Panc1 (cell line): Measurements from ENCODE around the gene DRD2. TPM values are rescaled to one million over a fixed set of nuclear protein-coding genes. Genes with fewer than 3 reads are reported as not detected.

Experiments
- ATAC-seq: fragments of 200-7000 bp; cut with Tn5 transposase; 2 replicates; pipeline ENCODE4 v1.9.1; 2020; ENCODE audit warnings: mild to moderate bottlenecking, moderate library complexity
- BruUV-seq: library from RNA; stranded (reverse); fragments of 400-500 nt; replicated peaks from 2 replicates; lab custom pipeline; 2021; lab: Mats Ljungman, UMichigan
- CTCF ChIA-PET: fragments of 300-600 bp; sonication (Branson Sonifier 250); formaldehyde crosslinking; loops from one replicate; lab custom pipeline; 2022; ENCODE audit warnings: antibody characterized with exemption; lab: Charles Lee
- POLR2A ChIA-PET: fragments of 300-600 bp; sonication (Branson Sonifier 250); formaldehyde crosslinking; loops from one replicate; lab custom pipeline; 2022; ENCODE audit warnings: antibody characterized with exemption; lab: Charles Lee
- DNase-seq: peaks from one replicate; pipeline ENCODE4 v3.0.0-alpha.2; 2010; ENCODE audit warnings: low read depth, low spot score
- H3K27ac ChIP-seq: 2 replicates; pipeline ENCODE4 v1.5.1; 2011; ENCODE audit warnings: mild to moderate bottlenecking, low read length, inconsistent platforms
- H3K27me3 ChIP-seq: fragments of 200-500 bp; sonication (Bioruptor generic); 2 replicates; pipeline ENCODE4 v1.6.0; 2014; ENCODE audit warnings: low read length, inconsistent platforms; ENCODE audit not compliant: control insufficient read depth, insufficient read depth
- H3K36me3 ChIP-seq: fragments of 200-500 bp; sonication (Bioruptor generic); 2 replicates; pipeline ENCODE4 v1.5.1; 2014; ENCODE audit warnings: inconsistent platforms, mild to moderate bottlenecking, low read length, moderate library complexity; ENCODE audit not compliant: control insufficient read depth, insufficient read depth
- H3K4me1 ChIP-seq: 2 replicates; pipeline ENCODE4 v1.5.1; 2011; ENCODE audit warnings: inconsistent platforms, mild to moderate bottlenecking, low read length, moderate library complexity; ENCODE audit not compliant: control insufficient read depth, insufficient read depth
- H3K4me3 ChIP-seq, 2 experiments: 2 replicates each; pipeline ENCODE4 v1.5.1; 2011 to 2012; ENCODE audit warnings: low read depth in 2 of 2, low read length in 2 of 2, mild to moderate bottlenecking in 2 of 2, inconsistent platforms in 1 of 2, moderate library complexity in 1 of 2
- H3K9me3 ChIP-seq: fragments of 200-500 bp; sonication (Bioruptor generic); 2 replicates; pipeline ENCODE4 v1.5.1; 2014; ENCODE audit warnings: low read depth, mild to moderate bottlenecking, inconsistent platforms, low read length, moderate library complexity; ENCODE audit not compliant: control insufficient read depth, insufficient read depth
- POLR2AphosphoS5 ChIP-seq: IDR thresholded peaks from 2 replicates; pipeline ENCODE4 v1.6.1; 2012; ENCODE audit warnings: mild to moderate bottlenecking, low read depth, low read length, moderate library complexity
- SIN3A ChIP-seq: IDR thresholded peaks from 2 replicates; pipeline ENCODE4 v1.6.1; 2012; ENCODE audit warnings: low read depth, mild to moderate bottlenecking, low read length, moderate library complexity, borderline replicate concordance; ENCODE audit not compliant: insufficient read depth
- TCF7L2 ChIP-seq: IDR thresholded peaks from 2 replicates; pipeline ENCODE4 v1.6.1; 2011; ENCODE audit warnings: mild to moderate bottlenecking, low read depth, low read length, inconsistent platforms
- in situ Hi-C: cut with HindIII; loops from 2 replicates; pipeline ENCODE4 v1.10.0; 2016; ENCODE audit warnings: low sequenced_read_pairs, low pct_unique_long_range_greater_than_20kb
- intact Hi-C: fragments of 100-400 bp; cut with micrococcal nuclease; formaldehyde crosslinking; loops from one replicate; pipeline ENCODE4 v1.10.0; 2022; ENCODE audit not compliant: unreplicated experiment
- total RNA-seq: library from RNA; stranded (reverse); gene quantifications from one replicate; pipeline ENCODE4 v1.2.1, GENCODE V29; 2021; ENCODE audit not compliant: unreplicated experiment
- TF ChIP-seq, protein P1 (sequence below), 2 experiments: IDR thresholded peaks; 2 replicates each; pipeline ENCODE4 v1.6.1; 2011 to 2012; ENCODE audit warnings: low read depth in 2 of 2, control low read depth in 1 of 2, low read length in 1 of 2, mild to moderate bottlenecking in 1 of 2, moderate library complexity in 1 of 2; ENCODE audit not compliant: insufficient read depth in 1 of 2
- TF ChIP-seq, protein P2 (sequence below): fragments of 450-650 bp; IDR thresholded peaks from 2 replicates; pipeline ENCODE4 v1.5.1; 2017; ENCODE audit warnings: mild to moderate bottlenecking

DRD2 gene
- total RNA-seq, 1 experiment from 2014 or later, result 5.3 TPM

DNA sequence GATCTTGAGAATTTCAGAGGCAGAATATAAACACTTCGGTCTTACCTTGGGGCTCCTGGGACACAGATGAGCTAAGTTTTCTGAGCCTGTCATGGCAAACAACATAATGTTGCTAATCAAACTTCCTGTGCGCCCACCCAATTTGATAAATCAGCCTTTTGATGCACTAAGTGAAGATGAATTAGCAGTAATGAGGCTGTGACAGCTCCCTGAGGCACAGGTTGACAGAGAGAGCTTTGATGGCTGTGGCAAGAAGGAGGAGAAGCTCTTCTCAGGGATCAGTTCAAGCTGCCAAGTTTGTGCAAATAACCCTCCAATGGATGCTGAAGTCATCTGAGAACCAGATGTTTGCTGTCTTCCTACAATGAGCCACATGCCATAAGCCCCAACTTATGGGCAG is 34.4 kb downstream of the DRD2 start:
- BruUV-seq, result no TSS peak
- H3K27me3 ChIP-seq, result peaks cover 2% of the 10 kb centered on the region; the same call in 1 of the 2 replicates
- CTCF ChIA-PET, result no interaction called here
- no peaks in the 10 kb centered on the region; the same call in 1 of the 2 replicates for H3K4me1 ChIP-seq
- no peak for ATAC-seq
- intact Hi-C loops, result no loop called here
- H3K9me3 ChIP-seq, result no peaks in the 10 kb centered on the region
- TF ChIP-seq POLR2AphosphoS5, result no peak
- TF ChIP-seq TCF7L2, result no peak
- TF ChIP-seq, protein P1, sequence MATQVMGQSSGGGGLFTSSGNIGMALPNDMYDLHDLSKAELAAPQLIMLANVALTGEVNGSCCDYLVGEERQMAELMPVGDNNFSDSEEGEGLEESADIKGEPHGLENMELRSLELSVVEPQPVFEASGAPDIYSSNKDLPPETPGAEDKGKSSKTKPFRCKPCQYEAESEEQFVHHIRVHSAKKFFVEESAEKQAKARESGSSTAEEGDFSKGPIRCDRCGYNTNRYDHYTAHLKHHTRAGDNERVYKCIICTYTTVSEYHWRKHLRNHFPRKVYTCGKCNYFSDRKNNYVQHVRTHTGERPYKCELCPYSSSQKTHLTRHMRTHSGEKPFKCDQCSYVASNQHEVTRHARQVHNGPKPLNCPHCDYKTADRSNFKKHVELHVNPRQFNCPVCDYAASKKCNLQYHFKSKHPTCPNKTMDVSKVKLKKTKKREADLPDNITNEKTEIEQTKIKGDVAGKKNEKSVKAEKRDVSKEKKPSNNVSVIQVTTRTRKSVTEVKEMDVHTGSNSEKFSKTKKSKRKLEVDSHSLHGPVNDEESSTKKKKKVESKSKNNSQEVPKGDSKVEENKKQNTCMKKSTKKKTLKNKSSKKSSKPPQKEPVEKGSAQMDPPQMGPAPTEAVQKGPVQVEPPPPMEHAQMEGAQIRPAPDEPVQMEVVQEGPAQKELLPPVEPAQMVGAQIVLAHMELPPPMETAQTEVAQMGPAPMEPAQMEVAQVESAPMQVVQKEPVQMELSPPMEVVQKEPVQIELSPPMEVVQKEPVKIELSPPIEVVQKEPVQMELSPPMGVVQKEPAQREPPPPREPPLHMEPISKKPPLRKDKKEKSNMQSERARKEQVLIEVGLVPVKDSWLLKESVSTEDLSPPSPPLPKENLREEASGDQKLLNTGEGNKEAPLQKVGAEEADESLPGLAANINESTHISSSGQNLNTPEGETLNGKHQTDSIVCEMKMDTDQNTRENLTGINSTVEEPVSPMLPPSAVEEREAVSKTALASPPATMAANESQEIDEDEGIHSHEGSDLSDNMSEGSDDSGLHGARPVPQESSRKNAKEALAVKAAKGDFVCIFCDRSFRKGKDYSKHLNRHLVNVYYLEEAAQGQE (IDR thresholded peaks at IDR 0.05; ENCODE audit: insufficient read depth in 1 of 2, low read depth in 2 of 2, low read length in 1 of 2), result no peak
- TF ChIP-seq SIN3A, result no peak
- TF ChIP-seq, protein P2, sequence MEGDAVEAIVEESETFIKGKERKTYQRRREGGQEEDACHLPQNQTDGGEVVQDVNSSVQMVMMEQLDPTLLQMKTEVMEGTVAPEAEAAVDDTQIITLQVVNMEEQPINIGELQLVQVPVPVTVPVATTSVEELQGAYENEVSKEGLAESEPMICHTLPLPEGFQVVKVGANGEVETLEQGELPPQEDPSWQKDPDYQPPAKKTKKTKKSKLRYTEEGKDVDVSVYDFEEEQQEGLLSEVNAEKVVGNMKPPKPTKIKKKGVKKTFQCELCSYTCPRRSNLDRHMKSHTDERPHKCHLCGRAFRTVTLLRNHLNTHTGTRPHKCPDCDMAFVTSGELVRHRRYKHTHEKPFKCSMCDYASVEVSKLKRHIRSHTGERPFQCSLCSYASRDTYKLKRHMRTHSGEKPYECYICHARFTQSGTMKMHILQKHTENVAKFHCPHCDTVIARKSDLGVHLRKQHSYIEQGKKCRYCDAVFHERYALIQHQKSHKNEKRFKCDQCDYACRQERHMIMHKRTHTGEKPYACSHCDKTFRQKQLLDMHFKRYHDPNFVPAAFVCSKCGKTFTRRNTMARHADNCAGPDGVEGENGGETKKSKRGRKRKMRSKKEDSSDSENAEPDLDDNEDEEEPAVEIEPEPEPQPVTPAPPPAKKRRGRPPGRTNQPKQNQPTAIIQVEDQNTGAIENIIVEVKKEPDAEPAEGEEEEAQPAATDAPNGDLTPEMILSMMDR, result no peak
- POLR2A ChIA-PET, result no interaction called here
- in situ Hi-C loops, result no loop called here
- H3K27ac ChIP-seq, result no peak overlapping the region
- no peak overlapping the region for H3K4me3 ChIP-seq
- no peak for DNase-seq
- no peaks in the 10 kb centered on the region for H3K36me3 ChIP-seq

DNA sequence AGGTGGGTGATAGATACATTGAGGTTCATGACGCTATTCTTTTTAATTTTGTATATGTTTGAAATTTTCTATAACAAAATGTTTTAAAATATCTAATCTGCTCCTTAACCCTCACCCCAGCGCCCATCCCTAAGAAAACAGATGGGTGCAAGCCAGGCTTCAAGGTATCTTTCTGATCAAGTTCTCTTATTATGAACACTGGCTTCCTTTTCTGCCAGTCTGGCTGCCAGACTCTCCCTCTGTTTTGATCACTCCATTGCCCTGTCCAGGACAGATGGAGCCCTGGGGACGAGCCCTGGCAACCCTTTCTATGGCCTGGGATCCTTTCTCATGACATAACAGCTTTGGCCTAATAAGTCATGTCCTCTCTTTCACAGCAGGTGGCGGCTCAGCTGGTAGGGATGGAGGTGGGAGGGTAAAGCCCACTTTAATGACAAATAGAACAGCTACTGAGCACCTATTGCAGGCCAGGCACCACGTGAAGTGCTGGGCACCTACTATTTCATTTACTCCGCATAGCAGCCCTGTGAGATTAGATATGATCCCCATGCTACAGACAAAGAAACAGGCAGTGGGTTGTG is 38.4 kb downstream of the DRD2 start:
- ChIA-PET CTCF (no interaction called here), POLR2A (no interaction called here)
- H3K4me1 ChIP-seq, result no peaks in the 10 kb centered on the region
- no peaks in the 10 kb centered on the region; the same call in 1 of the 2 replicates for H3K27me3 ChIP-seq
- TF ChIP-seq POLR2AphosphoS5, result no peak
- TF ChIP-seq SIN3A, result no peak
- TF ChIP-seq, protein P2, result no peak
- TF ChIP-seq, protein P1 (IDR thresholded peaks at IDR 0.05; ENCODE audit: insufficient read depth in 1 of 2, low read depth in 2 of 2, low read length in 1 of 2), result no peak
- no peak for TF ChIP-seq TCF7L2
- intact Hi-C loops, result no loop called here
- H3K4me3 ChIP-seq, result no peak overlapping the region
- no peaks in the 10 kb centered on the region for H3K36me3 ChIP-seq
- no peak for DNase-seq
- no peaks in the 10 kb centered on the region for H3K9me3 ChIP-seq
- no TSS peak for BruUV-seq
- no peak overlapping the region for H3K27ac ChIP-seq
- in situ Hi-C loops, result no loop called here
- ATAC-seq, result no peak
